Mesenchymal stem cell (in vitro differentiated cells and primary cell): ENCODE results near the gene TOMM70.

ENCODE experiments used
- DNase-seq: peaks from one replicate; pipeline ENCODE4 v3.0.0-alpha.2; 2013
- H2AFZ ChIP-seq: one replicate; pipeline ENCODE4 v1.6.1; 2013; ENCODE audit warnings: low read depth, mild to moderate bottlenecking, control low read depth, inconsistent platforms, low read length, moderate library complexity
- H2AK5ac ChIP-seq: 2 replicates; pipeline ENCODE4 v1.6.1; 2013; ENCODE audit warnings: low read length, moderate library complexity, mild to moderate bottlenecking, inconsistent platforms; ENCODE audit not compliant: severe bottlenecking
- H2BK120ac ChIP-seq: one replicate; pipeline ENCODE4 v1.6.1; 2013; ENCODE audit warnings: low read depth, mild to moderate bottlenecking, inconsistent platforms, low read length, moderate library complexity
- H2BK12ac ChIP-seq, 2 experiments: one replicate each; pipeline ENCODE4 v1.6.1; 2013; ENCODE audit warnings: inconsistent platforms in 2 of 2, low read length in 2 of 2, mild to moderate bottlenecking in 2 of 2, moderate library complexity in 2 of 2, control low read depth in 1 of 2
- H2BK15ac ChIP-seq: one replicate; pipeline ENCODE4 v1.6.1; 2013; ENCODE audit warnings: mild to moderate bottlenecking, low read depth, inconsistent platforms; ENCODE audit not compliant: poor library complexity, severe bottlenecking
- H2BK5ac ChIP-seq: 2 replicates; pipeline ENCODE4 v1.6.1; 2013; ENCODE audit warnings: low read depth, mild to moderate bottlenecking, low read length, control low read depth, inconsistent platforms; ENCODE audit not compliant: poor library complexity, severe bottlenecking
- H3K14ac ChIP-seq, 2 experiments: one replicate each; pipeline ENCODE4 v1.6.1; 2013; ENCODE audit warnings: inconsistent platforms in 2 of 2, low read length in 2 of 2, control low read depth in 1 of 2, mild to moderate bottlenecking in 1 of 2, moderate library complexity in 1 of 2
- H3K18ac ChIP-seq, 2 experiments: one replicate each; pipeline ENCODE4 v1.6.1; 2013; ENCODE audit warnings: inconsistent platforms in 2 of 2, low read length in 2 of 2, control low read depth in 1 of 2, low read depth in 1 of 2, mild to moderate bottlenecking in 1 of 2
- H3K23ac ChIP-seq, 2 experiments: one replicate each; pipeline ENCODE4 v1.6.1; 2013; ENCODE audit warnings: inconsistent platforms in 2 of 2, low read length in 2 of 2, mild to moderate bottlenecking in 2 of 2, moderate library complexity in 2 of 2, control low read depth in 1 of 2
- H3K27ac ChIP-seq: 2 replicates; pipeline ENCODE4 v1.5.1; 2013; ENCODE audit warnings: mild to moderate bottlenecking, moderate library complexity, low read length, control low read depth, inconsistent platforms; ENCODE audit not compliant: poor library complexity, severe bottlenecking
- H3K27me3 ChIP-seq, 2 experiments: 2 replicates each; pipeline versions ENCODE4 v1.6.1 to v1.7.0; 2013; ENCODE audit warnings: low read length in 2 of 2, mild to moderate bottlenecking in 2 of 2, moderate library complexity in 2 of 2, control low read depth in 1 of 2, inconsistent platforms in 1 of 2; ENCODE audit not compliant: control insufficient read depth in 1 of 2, insufficient read depth in 1 of 2
- H3K36me3 ChIP-seq, 2 experiments: 2 replicates each; pipeline versions ENCODE4 v1.6.1 to v1.7.0; 2013; ENCODE audit warnings: low read length in 2 of 2, control low read depth in 1 of 2, inconsistent platforms in 1 of 2, low read depth in 1 of 2, mild to moderate bottlenecking in 1 of 2; ENCODE audit not compliant: insufficient read depth in 2 of 2, control insufficient read depth in 1 of 2
- H3K4ac ChIP-seq, 2 experiments: one replicate each; pipeline ENCODE4 v1.6.1; 2013; ENCODE audit warnings: inconsistent platforms in 2 of 2, low read length in 2 of 2, mild to moderate bottlenecking in 2 of 2, moderate library complexity in 2 of 2, control low read depth in 1 of 2, low read depth in 1 of 2
- H3K4me1 ChIP-seq: 2 replicates; pipeline ENCODE4 v1.6.1; 2013; ENCODE audit warnings: low read depth, low read length, control low read depth; ENCODE audit not compliant: control insufficient read depth, insufficient read depth
- H3K4me2 ChIP-seq: 2 replicates; pipeline ENCODE4 v1.6.1; 2013; ENCODE audit warnings: low read length, mild to moderate bottlenecking, inconsistent platforms; ENCODE audit not compliant: poor library complexity, severe bottlenecking
- H3K4me3 ChIP-seq, 2 experiments: 2 replicates each; pipeline versions ENCODE4 v1.5.1 to v1.7.0; 2013; ENCODE audit warnings: low read length in 2 of 2, mild to moderate bottlenecking in 2 of 2, control low read depth in 1 of 2, low read depth in 1 of 2; ENCODE audit not compliant: insufficient read depth in 1 of 2
- H3K79me1 ChIP-seq: replicated peaks from 2 replicates; pipeline ENCODE4 v1.6.1; 2013; ENCODE audit warnings: mild to moderate bottlenecking, control low read depth, low read length, inconsistent platforms; ENCODE audit not compliant: poor library complexity, severe bottlenecking
- H3K9ac ChIP-seq: 2 replicates; pipeline ENCODE4 v1.7.0; 2013; ENCODE audit warnings: mild to moderate bottlenecking, low read length, moderate library complexity
- H3K9me3 ChIP-seq: 2 replicates; pipeline ENCODE4 v1.7.0; 2013; ENCODE audit warnings: mild to moderate bottlenecking, low read length; ENCODE audit not compliant: control insufficient read depth
- H4K8ac ChIP-seq: one replicate; pipeline ENCODE4 v1.6.1; 2013; ENCODE audit warnings: inconsistent platforms, mild to moderate bottlenecking, low read length, moderate library complexity
- H4K91ac ChIP-seq: one replicate; pipeline ENCODE4 v1.6.1; 2013; ENCODE audit warnings: mild to moderate bottlenecking, low read length, inconsistent platforms
- WGBS: methylation state at CpG from one replicate; pipeline ENCODE4 v1.1.7; 2013; ENCODE audit warnings: mixed read lengths; 5-methylcytosine and 5-hydroxymethylcytosine counted together

The TOMM70 gene

GRCh38 chr3:100404250-100404548 is 3.3 kb upstream of the TOMM70 start:
- no peak overlapping the region for H2AK5ac ChIP-seq
- DNase-seq, result no peak
- no peak overlapping the region for H3K14ac ChIP-seq
- no peak overlapping the region for H3K9ac ChIP-seq
- H3K36me3 ChIP-seq, result peaks cover 0 to 5% of the 10 kb centered on the region in 2 experiments
- 100% methylated on average over 1 of the region's 1 CpG for WGBS
- H3K27me3 ChIP-seq, result no peaks in the 10 kb centered on the region
- H4K91ac ChIP-seq, result no peak overlapping the region
- no peak overlapping the region for H2AFZ ChIP-seq
- H3K4me3 ChIP-seq, result peak overlapping the region in 1 of 2 experiments; percentile 98
- H3K4ac ChIP-seq, result no peak overlapping the region
- H3K79me1 ChIP-seq, result peaks cover 10% of the 10 kb centered on the region
- no peak overlapping the region for H3K23ac ChIP-seq
- no peak overlapping the region for H3K27ac ChIP-seq
- H2BK15ac ChIP-seq, result no peak overlapping the region
- H2BK120ac ChIP-seq, result no peak overlapping the region
- no peak overlapping the region for H2BK12ac ChIP-seq
- H4K8ac ChIP-seq, result no peak overlapping the region
- peaks cover 9% of the 10 kb centered on the region for H3K9me3 ChIP-seq
- no peak overlapping the region for H2BK5ac ChIP-seq
- H3K18ac ChIP-seq, result no peak overlapping the region
- H3K4me1 ChIP-seq, result peaks cover 3% of the 10 kb centered on the region
- H3K4me2 ChIP-seq, result no peak overlapping the region

GRCh38 chr3:100403362-100404249 is 2.7 kb upstream of the TOMM70 start:
- Histone ChIP-seq H3K18ac (no peak overlapping the region), H3K27me3 (no peaks in the 10 kb centered on the region), H3K9me3 (peaks cover 9% of the 10 kb centered on the region), H4K8ac (peak overlapping the region; percentile 75), H4K91ac (no peak overlapping the region), H3K9ac (peak overlapping the region; percentile 94), H2BK120ac (no peak overlapping the region), H3K4me1 (peaks cover 3% of the 10 kb centered on the region), H3K27ac (no peak overlapping the region), H3K23ac (no peak overlapping the region), H3K36me3 (peaks cover 0 to 5% of the 10 kb centered on the region in 2 experiments), H3K4me2 (peak overlapping the region; percentile 37), H2BK5ac (no peak overlapping the region), H3K4me3 (peak overlapping the region in 1 of 2 experiments; percentile 98), H2BK12ac (no peak overlapping the region), H2BK15ac (no peak overlapping the region), H3K4ac (no peak overlapping the region), H2AFZ (no peak overlapping the region), H3K14ac (no peak overlapping the region), H3K79me1 (peaks cover 6% of the 10 kb centered on the region), H2AK5ac (no peak overlapping the region)
- DNase-seq, result peak; percentile 34
- 40% methylated on average over 5 of the region's 5 CpGs for WGBS

- Histone ChIP-seq H2AFZ (no peak overlapping the region), H4K8ac (no peak overlapping the region), H3K27ac (no peak overlapping the region), H3K4ac (no peak overlapping the region), H3K23ac (no peak overlapping the region), H3K9me3 (peaks cover 9% of the 10 kb centered on the region), H3K9ac (peak overlapping the region; percentile 94), H3K27me3 (no peaks in the 10 kb centered on the region), H2AK5ac (no peak overlapping the region), H3K79me1 (no peaks in the 10 kb centered on the region), H4K91ac (no peak overlapping the region), H3K18ac (no peak overlapping the region), H3K4me1 (peaks cover 4% of the 10 kb centered on the region), H3K4me2 (peak overlapping the region; percentile 71), H2BK5ac (no peak overlapping the region), H2BK12ac (no peak overlapping the region), H2BK120ac (no peak overlapping the region), H2BK15ac (no peak overlapping the region), H3K36me3 (peaks cover 0 to 2% of the 10 kb centered on the region in 2 experiments), H3K14ac (no peak overlapping the region), H3K4me3 (peak overlapping the region in 1 of 2 experiments; percentile 98)
- WGBS, result no CpG with 5 or more reads among the region's 2 CpGs
- DNase-seq, result peak; percentile 14
Observed at GRCh38 chr3:100402891-100403290, 2.0 kb upstream of the TOMM70 start.

DNA sequence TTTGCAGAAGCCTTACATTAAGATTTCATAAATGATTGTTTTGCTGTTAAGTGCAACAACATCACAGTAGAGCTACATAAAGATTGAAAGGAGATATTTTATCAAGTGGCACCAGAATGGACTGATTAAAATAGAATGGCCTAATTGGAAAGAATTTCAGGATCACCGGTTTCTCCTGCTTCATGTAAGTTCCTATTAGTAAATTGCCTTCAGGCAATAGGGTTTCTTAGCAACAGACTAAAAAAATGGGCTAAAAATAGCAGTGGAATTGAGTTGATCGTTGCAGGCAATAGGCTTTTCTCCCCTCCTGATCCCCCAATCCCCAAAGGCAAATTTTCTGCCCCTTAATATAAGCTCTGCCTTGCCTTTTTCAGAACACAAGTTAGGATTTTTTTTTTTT is 1.4 kb upstream of the TOMM70 start:
- Histone ChIP-seq H3K36me3 (peaks cover 0 to 2% of the 10 kb centered on the region in 2 experiments), H4K8ac (no peak overlapping the region)

More for the DNA sequence above, 1.4 kb upstream of the TOMM70 start:
- Histone ChIP-seq H3K4me3 (peak overlapping the region in 1 of 2 experiments; percentile 98), H2BK15ac (no peak overlapping the region), H2BK120ac (no peak overlapping the region), H3K23ac (no peak overlapping the region), H2BK5ac (no peak overlapping the region), H3K9me3 (peaks cover 6% of the 10 kb centered on the region), H3K9ac (peak overlapping the region; percentile 94), H3K27me3 (no peaks in the 10 kb centered on the region), H3K4me1 (peaks cover 4% of the 10 kb centered on the region), H3K79me1 (no peaks in the 10 kb centered on the region), H3K4ac (no peak overlapping the region), H3K14ac (no peak overlapping the region), H3K4me2 (peak overlapping the region; percentile 71), H2AFZ (no peak overlapping the region), H2BK12ac (no peak overlapping the region), H3K27ac (no peak overlapping the region), H4K91ac (no peak overlapping the region), H2AK5ac (no peak overlapping the region), H3K18ac (no peak overlapping the region)
- WGBS, result 11% methylated on average over 2 of the region's 2 CpGs
- DNase-seq, result peak; percentile 86
